Calu3 (cell line): ENCODE data around the gene LRRC46. TPM values are rescaled to one million over a fixed set of nuclear protein-coding genes. Genes with fewer than 3 reads are reported as not detected.

Experiments
- BruUV-seq: library from RNA; stranded (reverse); fragments of 400-500 nt; replicated peaks from 2 replicates; lab custom pipeline; 2021; lab: Mats Ljungman, UMichigan
- CTCF ChIA-PET: fragments of 300-600 bp; sonication (Branson Sonifier 250); formaldehyde crosslinking; loops from one replicate; lab custom pipeline; 2022; ENCODE audit warnings: antibody characterized with exemption; lab: Charles Lee
- DNase-seq: peaks from one replicate; pipeline ENCODE4 v3.0.0; 2022
- H3K27ac Mint-ChIP-seq: one replicate; pipeline ENCODE4 v1.8.0; 2022; ENCODE audit warnings: mixed read lengths; ENCODE audit not compliant: unreplicated experiment
- H3K27me3 Mint-ChIP-seq: one replicate; pipeline ENCODE4 v1.8.0; 2022; ENCODE audit warnings: mixed read lengths; ENCODE audit not compliant: unreplicated experiment
- H3K36me3 Mint-ChIP-seq: one replicate; pipeline ENCODE4 v1.8.0; 2022; ENCODE audit warnings: mild to moderate bottlenecking, moderate library complexity, mixed read lengths; ENCODE audit not compliant: insufficient read depth, unreplicated experiment
- H3K4me1 Mint-ChIP-seq: one replicate; pipeline ENCODE4 v1.8.0; 2022; ENCODE audit warnings: mild to moderate bottlenecking, low read depth, mixed read lengths; ENCODE audit not compliant: unreplicated experiment
- H3K4me3 Mint-ChIP-seq: one replicate; pipeline ENCODE4 v1.8.0; 2022; ENCODE audit warnings: mild to moderate bottlenecking, low read depth, moderate library complexity, mixed read lengths; ENCODE audit not compliant: unreplicated experiment
- H3K9me3 Mint-ChIP-seq: one replicate; pipeline ENCODE4 v1.8.0; 2022; ENCODE audit warnings: low read depth, mixed read lengths; ENCODE audit not compliant: unreplicated experiment
- CTCF ChIP-seq: fragments of 200-600 bp; IDR thresholded peaks from one replicate; pipeline ENCODE4 v1.8.0; 2022; ENCODE audit warnings: antibody characterized with exemption; ENCODE audit not compliant: unreplicated experiment
- intact Hi-C: fragments of 100-400 bp; cut with micrococcal nuclease; formaldehyde crosslinking; loops from one replicate; pipeline ENCODE4 v1.10.0; 2022; ENCODE audit not compliant: unreplicated experiment
- total RNA-seq: library from RNA; stranded (reverse); gene quantifications from 2 replicates; pipeline ENCODE4 v1.2.3, GENCODE V29; 2022

The LRRC46 gene
- total RNA-seq, 1 experiment from 2014 or later, result 2.9 TPM

DNA sequence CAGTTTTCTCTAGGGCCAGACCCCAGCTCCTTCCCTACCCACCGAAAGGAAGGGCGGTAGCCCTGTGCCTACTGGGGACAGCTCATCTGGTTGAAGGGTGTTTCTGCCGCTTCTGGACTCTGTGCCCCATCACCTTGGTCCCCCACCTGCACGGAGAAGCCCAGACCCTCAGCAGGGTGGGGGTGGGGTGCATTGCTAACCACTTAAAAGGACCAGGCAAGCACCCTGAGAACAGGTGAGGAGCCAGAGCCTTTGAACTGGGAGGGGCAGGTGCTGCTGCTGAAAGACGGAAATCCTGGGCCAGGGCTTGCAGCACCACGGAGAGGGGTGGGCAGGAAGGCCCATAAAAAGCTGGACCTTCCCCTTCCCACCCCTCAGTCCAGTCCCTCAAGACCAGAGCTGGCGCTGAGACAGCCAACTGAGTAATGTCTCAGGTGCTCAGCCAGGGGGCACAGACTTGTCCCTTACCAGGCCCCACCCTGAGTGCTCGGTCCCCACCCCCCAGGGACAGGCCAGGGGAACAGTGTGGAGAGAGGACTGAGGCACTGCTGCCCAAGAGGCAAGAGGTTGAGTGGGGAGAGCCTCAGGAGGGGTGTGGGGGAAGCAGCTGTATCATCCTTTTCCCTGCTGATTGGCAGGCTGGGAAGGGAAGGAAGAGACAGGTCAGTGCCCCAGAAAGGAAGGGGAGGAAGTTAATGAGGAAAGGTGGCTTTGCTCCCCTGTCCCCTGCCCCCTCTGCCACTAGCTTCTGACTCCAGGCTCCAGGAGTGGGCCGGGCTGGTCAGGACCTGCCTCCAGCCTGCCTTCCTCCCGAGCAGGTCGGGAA lies 53.6 kb downstream of the LRRC46 start:
- H3K9me3 Mint-ChIP-seq, result no peaks in the 10 kb centered on the region
- no peak overlapping the region for H3K4me3 Mint-ChIP-seq
- no peak for DNase-seq
- intact Hi-C loops, result no loop called here
- CTCF ChIA-PET, result interaction anchor here (0.5 to 2.5 kb wide), 7 partner anchors 11 to 85 kb away, joined by 3 to 14 read pairs (median 3); partner anchors contain the start of genes LRRC46, MRPL10, SCRN2 and SP2
- H3K36me3 Mint-ChIP-seq, result no peaks in the 10 kb centered on the region
- H3K27ac Mint-ChIP-seq, result no peak overlapping the region
- peaks cover 42% of the 10 kb centered on the region for H3K27me3 Mint-ChIP-seq
- no peak for TF ChIP-seq CTCF
- H3K4me1 Mint-ChIP-seq, result no peaks in the 10 kb centered on the region
- no TSS peak for BruUV-seq

Other genes with a start within 250 kb of the LRRC46 start
- 511 and 538 TPM in 2 replicates for gene KPNB1, start 181.8 kb upstream of the LRRC46 start, total RNA-seq
- gene TBKBP1, start 137.5 kb upstream of the LRRC46 start, total RNA-seq, result 6.4 and 6.5 TPM in 2 replicates
- gene TBX21, start 98.4 kb upstream of the LRRC46 start, total RNA-seq, result not detected in 2 replicates
- gene OSBPL7, start 9.9 kb upstream of the LRRC46 start, total RNA-seq, result 58.3 and 58.4 TPM in 2 replicates
- gene MRPL10, start 129 bp upstream of the LRRC46 start, total RNA-seq, result 70.2 and 84.1 TPM in 2 replicates
- gene SCRN2, start 9.6 kb downstream of the LRRC46 start, total RNA-seq, result 34.8 and 37.0 TPM in 2 replicates
- 1.1 and 1.2 TPM in 2 replicates for gene SP6, start 19.5 kb downstream of the LRRC46 start, total RNA-seq
- gene SP2, start 64.6 kb downstream of the LRRC46 start, total RNA-seq, result 21.5 and 22.4 TPM in 2 replicates
- 88.0 and 98.5 TPM in 2 replicates for gene PNPO, start 109.9 kb downstream of the LRRC46 start, total RNA-seq
- 30.2 and 49.1 TPM in 2 replicates for gene PRR15L, start 126.2 kb downstream of the LRRC46 start, total RNA-seq
- 431 and 457 TPM in 2 replicates for gene CDK5RAP3, start 139.4 kb downstream of the LRRC46 start, total RNA-seq
- gene COPZ2, start 206.1 kb downstream of the LRRC46 start, total RNA-seq, result 1.1 and 1.2 TPM in 2 replicates
- gene NFE2L1, start 216.7 kb downstream of the LRRC46 start, total RNA-seq, result 216 and 247 TPM in 2 replicates